T47D (cell line): Measurements from ENCODE around the gene THADA.

Experiments used
- DNase-seq, 2 experiments: peaks; one replicate each; pipeline versions ENCODE4 v3.0.0 to v3.0.0-alpha.2; 2011 to 2012; ENCODE audit warnings: low read depth in 1 of 2, low spot score in 1 of 2
- JUND ChIP-seq: IDR thresholded peaks from 2 replicates; pipeline ENCODE4 v1.6.1; 2012; ENCODE audit warnings: low read depth
- in situ Hi-C: cut with HindIII; loops from 2 replicates; pipeline ENCODE4 v1.10.0; 2016; ENCODE audit warnings: low sequenced_read_pairs, low pct_unique_long_range_greater_than_20kb

Gene THADA

GRCh38 chr2:43218155-43218701, 377.6 kb downstream of the THADA start:
- in situ Hi-C loops, result no loop called here
- no peak for TF ChIP-seq JUND
- no peak for DNase-seq

- TF ChIP-seq JUND, result no peak
- in situ Hi-C loops, result no loop called here
- DNase-seq, result no peak
Observed at GRCh38 chr2:43217228-43218154, 378.3 kb downstream of the THADA start.

GRCh38 chr2:43216629-43217028, 379.2 kb downstream of the THADA start:
- in situ Hi-C loops, result no loop called here
- DNase-seq, result no peak
- no peak for TF ChIP-seq JUND

GRCh38 chr2:43215673-43216255, 380.1 kb downstream of the THADA start:
- no peak for TF ChIP-seq JUND
- DNase-seq, result no peak
- in situ Hi-C loops, result no loop called here

- TF ChIP-seq JUND, result no peak
- in situ Hi-C loops, result no loop called here
- no peak for DNase-seq
Observed at GRCh38 chr2:43214253-43214652, 381.6 kb downstream of the THADA start.

GRCh38 chr2:43212931-43213330, 382.9 kb downstream of the THADA start:
- TF ChIP-seq JUND, result no peak
- in situ Hi-C loops, result no loop called here

GRCh38 chr2:43212216-43212835, 383.5 kb downstream of the THADA start:
- no peak for DNase-seq
- no peak for TF ChIP-seq JUND
- in situ Hi-C loops, result no loop called here

More at GRCh38 chr2:43212931-43213330, 382.9 kb downstream of the THADA start:
- DNase-seq, result no peak

GRCh38 chr2:43210467-43211303, 385.2 kb downstream of the THADA start:
- TF ChIP-seq JUND, result no peak
- no peak for DNase-seq
- in situ Hi-C loops, result no loop called here

- no peak for DNase-seq
- in situ Hi-C loops, result no loop called here
- TF ChIP-seq JUND, result no peak
Observed at GRCh38 chr2:43210125-43210466, 385.7 kb downstream of the THADA start.

GRCh38 chr2:43209204-43209717, 386.6 kb downstream of the THADA start:
- no peak for DNase-seq
- no peak for TF ChIP-seq JUND

GRCh38 chr2:43207553-43208300, 388.1 kb downstream of the THADA start:
- in situ Hi-C loops, result no loop called here

More at GRCh38 chr2:43209204-43209717, 386.6 kb downstream of the THADA start:
- in situ Hi-C loops, result no loop called here

More at GRCh38 chr2:43207553-43208300, 388.1 kb downstream of the THADA start:
- no peak for DNase-seq
- TF ChIP-seq JUND, result no peak
